ENCODE results near the gene FLYWCH1. TPM values are rescaled to one million over a fixed set of nuclear protein-coding genes. Genes with fewer than 3 reads are reported as not detected.
A peak's percentile ranks its signal among the peaks of the same experiment; 100 is the strongest.

FLYWCH1 gene
- total RNA-seq, 2 donors from 2014 or later, result 18.5 to 28.4 TPM

GRCh38 chr16:2915196-2915929 is 3.6 kb downstream of the FLYWCH1 start:
- intact Hi-C loops (cut with DNase I), result no loop called here
- Histone ChIP-seq H3K4me1 (no peaks in the 10 kb centered on the region), H3K4me3 (no peak overlapping the region)

DNA sequence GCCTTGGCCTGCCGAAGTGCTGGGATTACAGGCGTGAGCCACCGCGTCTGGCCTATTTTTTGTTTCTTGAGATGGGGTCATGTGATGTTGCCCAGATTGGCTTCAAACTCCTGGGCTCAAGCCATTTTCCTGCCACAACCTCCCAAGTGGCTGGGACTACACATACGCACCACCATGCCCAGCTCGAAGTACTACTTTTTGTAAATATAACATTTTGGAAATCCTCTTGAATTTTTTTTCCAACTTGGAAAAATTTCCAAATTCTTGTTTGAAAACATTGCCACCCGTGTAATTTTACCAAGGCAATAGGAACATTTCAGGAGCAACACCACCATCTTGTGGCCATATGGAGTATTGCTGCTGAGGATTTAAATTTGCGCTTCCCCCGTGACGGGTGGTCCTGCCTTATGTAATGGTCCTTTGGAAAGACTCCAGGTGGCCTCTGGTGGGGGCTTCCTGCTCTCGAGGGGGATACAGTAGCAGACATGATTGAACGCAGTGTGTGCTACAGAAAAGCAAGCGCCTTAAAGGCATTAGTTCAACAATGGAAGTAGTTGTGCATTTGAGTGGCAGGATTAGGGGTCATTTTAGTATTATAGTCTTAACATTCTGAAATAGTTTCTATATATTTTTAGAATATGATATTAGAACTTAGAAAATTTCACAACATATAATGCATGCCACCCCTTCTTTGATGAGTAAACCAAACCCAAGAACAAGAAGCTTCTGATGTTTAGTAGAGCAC is 8.0 kb downstream of the FLYWCH1 start:
- no peaks in the 10 kb centered on the region for H3K36me3 ChIP-seq
- H3K9me3 ChIP-seq, result no peaks in the 10 kb centered on the region
- TF ChIP-seq CTCF (IDR thresholded peaks at IDR 0.05), result peak; percentile 94
- no peak overlapping the region for H3K9ac ChIP-seq (ENCODE audit: low read depth in 2 of 2, low read length in 2 of 2)
- H3K4me1 ChIP-seq, result no peaks in the 10 kb centered on the region
- H3K4me3 ChIP-seq, result no peak overlapping the region
- intact Hi-C loops (cut with DNase I), result no loop called here
- H3K27ac ChIP-seq, result no peak overlapping the region
- peak; percentile 69 for DNase-seq
- no peaks in the 10 kb centered on the region for H3K27me3 ChIP-seq

More at GRCh38 chr16:2915196-2915929, 3.6 kb downstream of the FLYWCH1 start:
- Histone ChIP-seq H3K9ac (ENCODE audit: low read depth in 2 of 2, low read length in 2 of 2) (no peak overlapping the region), H3K9me3 (no peaks in the 10 kb centered on the region), H3K36me3 (no peaks in the 10 kb centered on the region), H3K27me3 (no peaks in the 10 kb centered on the region), H3K27ac (no peak overlapping the region)
- no peak for DNase-seq
- no peak for TF ChIP-seq CTCF (IDR thresholded peaks at IDR 0.05)

DNA sequence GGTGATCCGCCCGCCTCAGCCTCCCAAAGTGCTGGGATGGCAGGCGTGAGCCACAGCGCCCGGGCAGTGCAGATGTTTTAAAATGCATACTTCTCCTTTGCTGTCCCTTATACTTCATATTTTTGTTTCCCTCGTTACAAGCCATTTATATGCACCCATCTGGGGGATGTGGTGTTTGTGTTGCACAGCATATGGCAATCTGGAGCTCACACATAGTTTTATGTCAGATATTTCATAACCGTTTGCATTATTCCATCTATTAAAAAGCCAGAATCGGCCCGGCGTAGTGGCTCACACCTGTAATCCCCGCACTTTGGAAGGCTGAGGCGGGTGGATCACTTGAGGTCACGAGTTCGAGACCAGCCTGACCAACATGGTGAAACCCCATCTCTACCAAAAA is 11.8 kb downstream of the FLYWCH1 start:
- Histone ChIP-seq H3K27ac (no peak overlapping the region), H3K4me3 (no peak overlapping the region), H3K9me3 (no peaks in the 10 kb centered on the region), H3K9ac (ENCODE audit: low read depth in 2 of 2, low read length in 2 of 2) (no peak overlapping the region), H3K36me3 (no peaks in the 10 kb centered on the region), H3K4me1 (peaks cover 3% of the 10 kb centered on the region), H3K27me3 (no peaks in the 10 kb centered on the region)
- intact Hi-C loops (cut with DNase I), result no loop called here
- no peak for TF ChIP-seq CTCF (IDR thresholded peaks at IDR 0.05)
- DNase-seq, result no peak

DNA sequence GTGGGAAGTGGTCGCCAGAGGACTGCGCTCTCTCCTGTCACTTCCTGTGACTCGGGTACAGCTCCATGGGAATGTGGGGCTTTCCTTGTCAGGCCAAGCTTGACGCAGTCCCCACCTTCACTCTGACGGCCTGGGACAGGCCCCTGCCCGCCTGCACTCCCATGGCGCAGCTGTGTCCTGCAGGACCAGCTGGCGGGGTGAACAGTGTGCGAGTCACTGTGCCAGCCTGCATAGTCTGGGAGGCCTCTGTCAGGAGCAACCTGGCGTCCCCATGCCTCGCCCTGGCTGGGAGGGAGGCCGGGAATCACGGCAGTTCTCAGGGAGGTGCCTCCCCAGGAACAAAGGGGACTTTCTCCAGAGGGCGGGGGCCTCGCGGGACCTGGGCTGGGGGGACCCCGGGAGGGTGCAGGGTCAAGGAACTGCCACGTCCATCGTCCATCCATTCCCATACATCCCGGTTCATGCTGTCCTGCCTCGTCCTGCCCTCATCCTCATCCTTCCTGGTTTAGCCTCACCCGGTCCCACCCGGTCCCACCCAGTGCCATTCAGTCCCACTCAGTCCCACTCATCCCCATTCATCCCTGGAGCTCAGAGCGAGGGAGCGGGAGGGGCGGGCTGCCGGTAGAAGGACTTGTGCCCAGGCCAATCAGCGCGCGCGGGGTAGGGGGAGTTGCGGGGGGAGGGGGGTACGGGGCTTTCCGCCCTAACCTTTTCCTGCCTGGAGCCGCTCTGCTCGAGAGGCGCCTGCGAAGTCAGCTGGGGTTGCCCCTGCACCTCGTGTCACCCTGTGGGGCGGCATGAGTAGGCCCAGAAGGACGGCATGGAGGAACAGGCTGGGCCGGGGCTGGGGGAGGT is 13.4 kb downstream of the FLYWCH1 start:
- no peaks in the 10 kb centered on the region for H3K27me3 ChIP-seq
- no peaks in the 10 kb centered on the region for H3K36me3 ChIP-seq
- no peak for TF ChIP-seq CTCF (IDR thresholded peaks at IDR 0.05)
- intact Hi-C loops (cut with DNase I), result no loop called here
- H3K9ac ChIP-seq (ENCODE audit: low read depth in 2 of 2, low read length in 2 of 2), result no peak overlapping the region
- H3K4me3 ChIP-seq, result no peak overlapping the region
- no peak for DNase-seq
- peaks cover 3% of the 10 kb centered on the region for H3K4me1 ChIP-seq
- no peak overlapping the region for H3K27ac ChIP-seq
- no peaks in the 10 kb centered on the region for H3K9me3 ChIP-seq

GRCh38 chr16:2925951-2926649 is 14.4 kb downstream of the FLYWCH1 start:
- DNase-seq, result no peak
- intact Hi-C loops (cut with DNase I), result no loop called here
- Histone ChIP-seq H3K27ac (no peak overlapping the region), H3K4me3 (no peak overlapping the region), H3K27me3 (no peaks in the 10 kb centered on the region), H3K36me3 (no peaks in the 10 kb centered on the region), H3K9ac (ENCODE audit: low read depth in 2 of 2, low read length in 2 of 2) (no peak overlapping the region), H3K4me1 (peaks cover 3% of the 10 kb centered on the region), H3K9me3 (no peaks in the 10 kb centered on the region)
- TF ChIP-seq CTCF (IDR thresholded peaks at IDR 0.05), result no peak

All from colonic mucosa (tissue), 4 donors.